MV-4-11 (cell line): ENCODE data around the gene PTPRN2.
A peak's percentile ranks its signal among the peaks of the same experiment; 100 is the strongest.
"Not testable (repeated sequence)": the region's sequence is repeated elsewhere in the genome, so short reads cannot be mapped to it uniquely, and the experiment has no call there.

Source experiments
- DNase-seq: peaks from one replicate; lab custom pipeline; 2025; lab: John Stamatoyannopoulos, UW

Gene PTPRN2

GRCh38 chr7:157676001-157676400 lies 911.6 kb downstream of the PTPRN2 start:
- DNase-seq = no peak

- DNase-seq = no peak
Measured at GRCh38 chr7:157675427-157675927, 912.1 kb downstream of the PTPRN2 start.

- no peak for DNase-seq
Measured at GRCh38 chr7:157674715-157675426, 912.8 kb downstream of the PTPRN2 start.

- no peak for DNase-seq
Measured at GRCh38 chr7:157674027-157674714, 913.5 kb downstream of the PTPRN2 start.

GRCh38 chr7:157673573-157673972 lies 914.0 kb downstream of the PTPRN2 start:
- no peak for DNase-seq

- DNase-seq = no peak
Measured at GRCh38 chr7:157671358-157672255, 916.0 kb downstream of the PTPRN2 start.

GRCh38 chr7:157670490-157671357 lies 916.9 kb downstream of the PTPRN2 start:
- DNase-seq = peak; percentile 72

GRCh38 chr7:157669768-157670351 lies 917.8 kb downstream of the PTPRN2 start:
- DNase-seq = no peak

- peak; percentile 34 for DNase-seq
Measured at GRCh38 chr7:157668884-157669767, 918.5 kb downstream of the PTPRN2 start.

- DNase-seq = peak; percentile 72
Measured at GRCh38 chr7:157668221-157668883, 919.3 kb downstream of the PTPRN2 start.

GRCh38 chr7:157667731-157668130 lies 919.9 kb downstream of the PTPRN2 start:
- DNase-seq = no peak

- DNase-seq = no peak
Measured at GRCh38 chr7:157667261-157667660, 920.4 kb downstream of the PTPRN2 start.

- no peak for DNase-seq
Measured at GRCh38 chr7:157666530-157667040, 921.0 kb downstream of the PTPRN2 start.

- not testable (repeated sequence) for DNase-seq
Measured at GRCh38 chr7:157665634-157665988, 922.0 kb downstream of the PTPRN2 start.

- no peak for DNase-seq
Measured at GRCh38 chr7:157664871-157665633, 922.6 kb downstream of the PTPRN2 start.

- no peak for DNase-seq
Measured at GRCh38 chr7:157664034-157664433, 923.6 kb downstream of the PTPRN2 start.

GRCh38 chr7:157662981-157663716 lies 924.5 kb downstream of the PTPRN2 start:
- no peak for DNase-seq
